ENCODE measurements around the gene ACSS1.

GRCh38 chr20:25042531-25043498, 15.1 kb downstream of the ACSS1 start:
- TF ChIP-seq CTCF (IDR thresholded peaks at IDR 0.05) = no peak
- TF ChIP-seq POLR2A (IDR thresholded peaks at IDR 0.05) = no peak
- peak in 1 of 3 donors; percentile 3 for TF ChIP-seq POLR2AphosphoS5 (IDR thresholded peaks at IDR 0.05)

Data from stomach (tissue), 4 donors.